ENCODE measurements around the gene LHFPL2.

DNA sequence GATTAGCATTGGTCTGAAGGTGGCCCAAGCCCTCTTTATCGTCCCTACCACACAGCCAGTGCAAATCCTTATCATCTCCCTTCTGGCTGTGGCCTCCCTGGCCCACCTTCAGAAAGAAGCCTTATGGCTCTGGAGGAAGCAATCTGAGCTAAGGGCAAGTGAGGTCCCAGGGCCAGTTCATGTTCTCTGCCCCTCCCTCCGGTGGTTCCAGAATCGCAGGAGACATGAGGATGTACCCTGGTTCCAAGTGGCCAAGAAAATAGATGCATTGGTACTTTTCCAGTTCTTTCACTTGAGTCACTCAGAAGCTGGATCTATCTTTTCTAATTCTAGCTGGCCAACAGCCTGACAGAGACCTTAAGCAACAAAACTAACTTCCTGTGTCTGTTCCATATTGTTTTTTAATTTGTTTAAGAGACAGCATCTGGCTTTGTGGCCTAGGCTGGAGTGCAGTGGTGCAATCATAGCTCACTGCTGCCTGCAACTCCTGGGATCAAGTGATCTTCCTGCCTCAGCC, 60.7 kb downstream of the LHFPL2 start:
- TF ChIP-seq YY1 (IDR thresholded peaks at IDR 0.05; ENCODE audit: extremely low read depth, insufficient replicate concordance, low read depth, low read length) (no peak), EZH2 (IDR thresholded peaks at IDR 0.05) (no peak), ATF3 (IDR thresholded peaks at IDR 0.05) (no peak), ZFX (IDR thresholded peaks at IDR 0.05) (no peak), POLR2A (IDR thresholded peaks at IDR 0.05; ENCODE audit: borderline replicate concordance, extremely low read depth, insufficient read depth, insufficient read length) (no peak), EGR1 (IDR thresholded peaks at IDR 0.05; ENCODE audit: low read depth) (no peak)
- TF ChIP-seq, protein P1, sequence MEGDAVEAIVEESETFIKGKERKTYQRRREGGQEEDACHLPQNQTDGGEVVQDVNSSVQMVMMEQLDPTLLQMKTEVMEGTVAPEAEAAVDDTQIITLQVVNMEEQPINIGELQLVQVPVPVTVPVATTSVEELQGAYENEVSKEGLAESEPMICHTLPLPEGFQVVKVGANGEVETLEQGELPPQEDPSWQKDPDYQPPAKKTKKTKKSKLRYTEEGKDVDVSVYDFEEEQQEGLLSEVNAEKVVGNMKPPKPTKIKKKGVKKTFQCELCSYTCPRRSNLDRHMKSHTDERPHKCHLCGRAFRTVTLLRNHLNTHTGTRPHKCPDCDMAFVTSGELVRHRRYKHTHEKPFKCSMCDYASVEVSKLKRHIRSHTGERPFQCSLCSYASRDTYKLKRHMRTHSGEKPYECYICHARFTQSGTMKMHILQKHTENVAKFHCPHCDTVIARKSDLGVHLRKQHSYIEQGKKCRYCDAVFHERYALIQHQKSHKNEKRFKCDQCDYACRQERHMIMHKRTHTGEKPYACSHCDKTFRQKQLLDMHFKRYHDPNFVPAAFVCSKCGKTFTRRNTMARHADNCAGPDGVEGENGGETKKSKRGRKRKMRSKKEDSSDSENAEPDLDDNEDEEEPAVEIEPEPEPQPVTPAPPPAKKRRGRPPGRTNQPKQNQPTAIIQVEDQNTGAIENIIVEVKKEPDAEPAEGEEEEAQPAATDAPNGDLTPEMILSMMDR (IDR thresholded peaks at IDR 0.05 in 2 of 3, conservative IDR thresholded peaks at IDR 0.05 in 1 of 3; ENCODE audit: borderline replicate concordance in 1 of 3, insufficient read depth in 1 of 3, low read depth in 2 of 3, low read length in 2 of 3): no peak
